NCI-H510A treated with DMSO at 0.1 percent for 48 hours (cell line): ENCODE results near the gene BOK.
"Not testable (repeated sequence)": the region's sequence is repeated elsewhere in the genome, so short reads cannot be mapped to it uniquely, and the experiment has no call there.

ENCODE experiments used
- DNase-seq: peaks from one replicate; lab custom pipeline; 2025; lab: John Stamatoyannopoulos, UW

BOK gene

DNA sequence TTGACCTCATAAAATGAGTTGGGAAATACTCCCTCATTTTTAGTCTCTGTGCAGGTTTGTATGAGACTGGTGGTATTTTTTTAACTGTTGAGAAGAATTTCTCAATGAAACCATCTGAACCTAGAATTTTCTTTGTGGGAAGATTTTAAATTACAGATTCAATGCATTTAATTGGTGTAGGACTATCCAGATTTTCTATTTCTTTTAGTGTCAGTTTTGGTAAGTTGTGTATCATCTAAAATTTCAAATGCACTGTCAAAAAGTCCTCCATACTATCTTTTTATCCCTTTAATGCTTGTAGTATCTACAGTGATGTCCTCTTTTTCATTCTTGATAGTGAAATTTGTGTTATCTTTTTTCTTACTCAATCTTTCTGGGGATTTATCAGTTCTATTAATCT lies 1.8 kb upstream of the BOK start:
- DNase-seq = no peak

DNA sequence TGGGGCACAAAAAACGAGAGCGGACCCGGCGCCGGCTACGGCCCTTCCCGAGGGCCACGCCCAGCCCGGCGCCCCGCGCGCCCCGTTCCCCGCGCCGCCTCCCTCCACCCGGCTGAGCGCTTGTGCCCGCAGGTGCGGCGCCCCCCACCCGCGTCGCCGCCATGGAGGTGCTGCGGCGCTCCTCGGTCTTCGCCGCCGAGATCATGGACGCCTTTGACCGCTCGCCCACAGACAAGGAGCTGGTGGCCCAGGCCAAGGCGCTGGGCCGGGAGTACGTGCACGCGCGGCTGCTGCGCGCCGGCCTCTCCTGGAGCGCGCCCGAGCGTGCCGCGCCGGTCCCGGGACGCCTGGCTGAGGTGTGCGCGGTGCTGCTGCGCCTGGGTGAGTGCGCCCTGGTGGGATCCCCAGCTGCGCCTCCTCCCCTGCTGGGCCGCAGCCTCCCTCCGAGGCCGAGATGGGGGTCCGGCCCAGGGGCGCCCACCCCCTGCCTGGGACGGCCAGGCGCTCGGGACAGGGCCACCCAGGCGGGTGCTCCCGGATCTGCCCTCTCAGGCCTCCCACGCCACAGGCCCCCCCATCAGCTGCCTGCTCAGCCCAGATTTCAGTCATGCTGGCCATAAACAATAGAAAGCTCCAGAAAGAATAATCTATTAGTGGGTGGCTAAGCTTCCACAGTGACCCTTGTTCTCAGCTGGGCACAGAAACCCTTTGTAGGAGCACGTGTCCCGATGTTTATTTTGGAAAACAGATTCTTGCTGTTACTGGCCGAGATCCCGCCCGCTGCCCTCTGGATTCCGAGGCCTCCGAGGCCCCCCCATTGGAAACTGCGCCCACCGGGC lies 997 bp downstream of the BOK start:
- no peak for DNase-seq

DNA sequence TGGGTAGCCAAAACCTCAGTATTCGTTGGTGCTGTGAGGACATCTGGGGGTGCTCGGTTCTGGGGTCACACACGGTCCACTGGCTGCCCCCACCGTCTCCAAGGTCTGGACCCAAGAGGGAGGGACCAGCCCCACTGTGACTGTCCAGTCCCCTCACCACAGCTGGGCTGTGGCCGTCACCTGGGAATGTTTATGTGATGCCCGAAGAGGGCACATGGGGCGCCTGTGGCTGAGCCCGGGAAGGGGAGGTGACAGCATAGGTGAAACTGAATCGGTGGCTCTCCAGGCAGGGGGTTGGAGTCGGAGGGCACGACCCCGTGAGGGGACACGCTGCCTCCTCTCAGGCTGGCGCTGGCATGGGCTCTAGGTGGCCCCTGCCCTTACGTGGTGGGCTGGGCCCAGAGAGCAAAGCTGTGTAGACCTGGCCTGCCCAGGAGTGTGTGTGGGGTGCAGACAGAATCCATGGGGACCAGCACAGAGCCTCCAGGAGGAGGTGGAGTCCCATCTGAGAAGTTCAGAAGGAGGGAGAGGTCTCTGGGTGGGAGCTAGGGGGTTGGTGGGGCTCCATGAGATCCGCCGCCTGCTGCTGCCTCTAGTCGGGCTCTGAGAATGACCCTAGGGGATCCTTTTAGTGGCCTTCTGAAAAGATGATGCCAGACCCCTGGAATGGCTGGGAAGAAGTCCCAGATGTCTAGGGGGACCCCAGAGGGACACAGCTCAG lies 1.8 kb downstream of the BOK start:
- DNase-seq = no peak

DNA sequence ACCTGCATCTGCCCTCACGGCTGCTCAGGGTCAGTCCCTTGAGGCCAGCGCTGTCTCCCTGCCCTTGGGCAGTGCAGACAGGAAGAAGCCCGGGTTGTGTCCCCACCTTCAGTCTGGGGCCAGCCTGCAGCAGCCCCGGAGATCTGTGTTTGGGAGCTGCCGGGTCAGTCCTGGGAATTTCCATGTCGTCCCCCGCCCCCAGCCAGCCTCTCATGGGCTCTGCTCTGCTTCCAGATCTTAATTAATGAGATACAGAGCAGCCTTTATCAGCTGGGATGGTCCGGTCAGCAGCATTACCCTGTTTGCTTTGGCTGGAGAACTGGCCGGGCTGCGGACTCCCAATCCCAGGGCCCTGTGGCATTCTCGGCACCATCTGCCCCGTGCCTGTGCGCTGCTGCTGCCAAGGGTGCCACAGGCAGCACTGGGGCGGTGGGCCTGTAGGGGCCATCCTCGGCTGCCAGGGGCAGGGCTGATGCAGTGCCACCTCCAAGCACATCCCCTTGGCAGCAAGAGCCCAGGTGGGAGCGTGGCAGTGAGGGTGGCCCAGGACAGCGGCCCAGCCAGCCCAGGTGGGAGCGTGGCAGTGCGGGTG lies 2.4 kb downstream of the BOK start:
- no peak for DNase-seq

DNA sequence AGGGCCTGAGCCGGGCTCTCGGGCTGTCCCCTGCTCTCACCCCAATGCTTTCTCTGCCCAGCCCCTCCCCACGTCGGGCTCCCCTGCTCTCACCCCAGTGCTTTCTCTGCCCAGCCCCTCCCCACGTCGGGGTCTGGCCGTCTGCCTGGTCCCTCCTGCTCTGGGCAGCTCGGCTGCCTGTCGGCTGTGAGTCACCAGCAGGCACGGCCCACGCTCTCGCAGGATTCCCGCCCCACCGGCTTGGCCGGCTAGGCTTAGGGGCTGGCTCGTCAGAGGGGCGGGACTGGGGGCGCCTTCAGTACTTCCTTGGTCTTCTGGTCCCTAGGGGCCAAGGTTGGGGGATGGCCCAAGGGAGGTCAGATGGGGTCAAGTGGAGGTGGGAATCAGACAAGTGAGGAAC lies 3.3 kb downstream of the BOK start:
- no peak for DNase-seq

DNA sequence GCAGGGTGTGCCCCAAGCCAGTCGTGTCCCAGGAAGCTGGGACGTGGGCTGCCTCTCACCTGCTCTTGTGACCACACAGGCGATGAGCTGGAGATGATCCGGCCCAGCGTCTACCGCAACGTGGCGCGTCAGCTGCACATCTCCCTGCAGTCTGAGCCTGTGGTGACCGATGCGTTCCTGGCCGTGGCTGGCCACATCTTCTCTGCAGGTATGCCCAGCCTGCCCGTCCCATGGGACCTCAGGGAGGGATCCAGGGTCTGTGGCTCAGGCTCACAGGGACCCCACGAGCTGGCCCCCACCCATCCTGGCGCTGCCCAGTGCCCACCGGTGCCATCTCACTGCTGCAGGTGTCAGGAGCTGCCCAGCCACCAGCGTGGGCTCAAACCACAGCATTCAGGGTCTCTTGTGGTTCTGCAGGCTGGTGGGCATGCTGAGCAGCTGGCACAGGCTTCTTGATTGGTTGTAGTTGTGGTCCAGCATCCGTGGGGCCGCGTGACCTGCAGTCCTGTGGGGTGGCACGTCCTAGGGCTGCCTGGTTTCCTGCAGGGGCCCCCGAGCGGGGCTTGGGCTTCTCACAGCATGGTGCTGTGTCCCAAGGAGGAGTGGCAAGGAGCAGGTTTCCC lies 3.8 kb downstream of the BOK start:
- DNase-seq = no peak

DNA sequence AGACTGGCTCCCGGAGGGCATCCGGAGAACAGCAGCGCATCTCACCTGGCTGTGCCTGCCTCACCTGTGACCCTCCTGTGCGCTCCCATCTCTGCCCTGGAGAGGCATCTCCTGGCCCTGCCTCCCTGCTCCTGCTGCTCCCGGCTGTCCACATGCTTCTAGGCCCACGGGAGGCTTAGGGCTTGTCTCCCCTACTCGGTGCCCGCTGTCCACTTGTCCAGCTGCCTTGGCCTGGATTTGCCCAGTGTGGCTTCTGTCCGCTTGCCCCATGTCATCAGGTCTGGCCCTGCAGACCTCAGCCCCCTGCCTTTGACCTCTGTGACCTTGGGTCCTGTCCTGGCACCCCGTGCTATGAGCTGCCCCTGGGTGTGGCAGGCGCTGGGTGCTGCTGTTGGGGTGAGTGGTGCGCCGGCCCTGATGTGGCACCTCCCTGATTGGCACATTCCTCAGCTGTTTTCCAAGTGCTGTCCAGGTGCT lies 4.5 kb downstream of the BOK start:
- no peak for DNase-seq

DNA sequence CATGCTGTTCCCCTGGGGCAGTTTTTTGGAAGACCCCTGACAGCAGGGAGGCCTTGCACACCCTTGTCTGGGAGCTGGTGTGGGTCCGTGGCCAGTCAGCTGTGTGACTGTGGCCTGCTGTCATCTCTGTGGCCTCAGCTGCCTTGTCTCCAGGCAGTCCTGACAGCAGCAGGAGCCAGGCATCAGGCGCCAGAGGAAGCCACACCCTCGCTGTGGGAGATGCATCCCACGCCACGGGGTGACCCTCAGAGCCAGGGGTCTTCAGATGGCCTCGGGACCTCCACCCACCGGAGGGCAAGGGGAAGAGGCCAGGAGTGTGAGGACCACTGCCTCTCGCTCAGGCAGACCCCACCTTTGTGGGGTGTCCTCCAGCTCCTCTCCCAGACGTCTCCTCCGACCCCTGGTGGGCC lies 5.0 kb downstream of the BOK start:
- no peak for DNase-seq

DNA sequence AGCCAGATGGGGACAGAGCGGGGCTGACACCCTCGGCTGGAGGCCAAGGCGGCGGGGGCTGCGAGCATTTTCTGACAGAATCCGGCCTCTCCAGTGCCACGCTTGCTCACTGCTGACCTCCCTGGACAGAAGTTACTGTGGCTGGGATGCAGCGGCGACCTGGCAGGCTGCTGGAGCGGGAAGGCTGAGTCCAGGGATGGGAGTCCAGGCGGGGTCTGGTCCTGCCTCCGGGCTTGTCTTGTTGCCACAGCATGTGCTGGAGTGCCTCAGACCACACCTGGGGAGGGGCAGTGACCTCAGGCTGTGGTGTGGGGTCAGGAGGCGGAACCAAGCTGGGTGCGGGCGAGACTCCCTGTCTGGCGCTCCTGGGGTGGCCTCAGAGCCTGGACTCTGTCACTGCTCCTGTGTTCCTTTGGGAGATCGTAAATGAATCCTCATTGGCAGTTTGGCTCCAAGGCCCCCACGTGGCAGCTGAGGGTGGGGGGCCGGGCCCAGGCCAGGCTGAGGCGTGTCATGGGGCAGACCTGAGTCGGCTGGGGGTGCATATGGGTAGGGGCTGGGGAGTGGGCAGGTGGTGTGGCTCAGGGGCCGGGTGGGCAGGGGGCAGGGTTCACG lies 5.5 kb downstream of the BOK start:
- DNase-seq = no peak

DNA sequence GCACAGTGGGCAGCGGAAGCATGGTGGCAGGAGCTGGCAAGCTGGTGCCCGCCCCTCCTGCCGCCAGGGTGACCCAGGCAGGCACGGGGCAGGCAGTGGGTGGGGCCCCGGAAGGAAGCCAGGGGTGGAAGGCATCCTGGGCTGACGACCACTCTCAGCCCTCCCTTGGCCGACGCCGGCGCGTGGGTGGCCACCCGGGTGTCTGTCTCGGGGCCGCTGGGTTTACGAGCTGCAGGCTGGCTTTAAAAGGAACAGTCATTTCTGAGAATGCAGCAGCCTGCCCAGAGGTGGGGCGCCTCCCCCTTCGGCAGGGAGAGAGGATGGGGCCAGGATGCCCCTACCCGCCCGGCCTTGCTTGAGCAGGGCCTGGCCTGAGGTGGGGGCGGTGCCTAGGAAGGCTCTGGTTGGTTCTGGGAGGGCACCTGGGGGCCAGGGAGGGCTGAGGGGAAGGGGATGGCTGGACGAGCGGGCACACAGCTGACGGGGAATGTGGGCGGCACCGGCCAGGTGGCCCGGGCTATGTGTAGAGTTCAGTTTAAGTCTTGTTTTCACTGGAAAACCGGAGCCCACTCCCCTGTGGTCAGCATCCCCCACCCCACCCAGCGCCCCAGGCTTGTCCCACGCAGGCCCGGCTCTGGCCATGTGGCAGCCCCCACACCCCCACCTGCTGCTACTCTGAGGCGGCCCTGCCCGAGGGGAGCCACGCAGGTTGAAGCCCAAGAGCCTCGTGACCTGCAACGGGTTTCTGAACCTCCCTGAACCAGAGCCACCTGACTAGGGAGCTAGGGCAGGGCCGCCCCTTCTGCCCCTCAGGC lies 6.3 kb downstream of the BOK start:
- DNase-seq = no peak

DNA sequence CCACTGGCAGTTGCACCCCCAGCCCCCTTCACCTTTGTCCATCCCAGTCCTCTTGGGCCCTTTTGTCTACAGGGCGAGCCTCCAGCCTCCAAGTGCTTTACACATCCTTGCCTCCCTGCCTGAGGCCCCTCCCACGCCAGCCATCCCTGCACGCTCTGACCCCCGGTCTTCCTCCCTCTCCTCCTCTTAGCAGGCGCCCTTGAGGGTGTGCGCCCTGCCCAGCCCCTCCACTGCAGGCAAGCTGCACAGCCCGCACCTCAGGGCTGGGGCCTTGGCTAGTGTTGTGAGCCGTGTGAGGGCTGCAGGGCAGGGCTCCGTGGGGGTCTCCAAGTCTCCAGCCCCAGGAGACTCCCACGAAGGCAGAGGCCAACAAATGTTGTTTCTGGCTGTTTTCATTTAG lies 6.9 kb downstream of the BOK start:
- no peak for DNase-seq

DNA sequence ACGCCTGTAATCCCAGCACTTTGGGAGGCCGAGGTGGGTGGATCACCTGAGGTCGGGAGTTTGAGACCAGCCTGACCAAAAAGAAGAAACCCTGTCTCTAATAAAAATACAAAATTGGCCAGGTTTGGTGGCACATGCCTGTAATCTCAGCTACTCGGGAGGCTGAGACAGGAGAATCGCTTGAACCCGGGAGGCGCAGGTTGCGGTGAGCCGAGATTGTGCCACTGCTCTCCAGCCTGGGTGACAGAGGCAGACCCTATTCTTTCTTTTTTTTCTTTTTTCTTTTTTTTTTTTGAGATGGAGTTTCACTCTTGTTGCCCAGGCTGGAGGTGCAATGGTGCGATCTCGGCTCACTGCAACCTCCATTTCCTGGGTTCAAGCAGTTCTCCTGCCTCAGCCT lies 7.5 kb downstream of the BOK start:
- not testable (repeated sequence) for DNase-seq

DNA sequence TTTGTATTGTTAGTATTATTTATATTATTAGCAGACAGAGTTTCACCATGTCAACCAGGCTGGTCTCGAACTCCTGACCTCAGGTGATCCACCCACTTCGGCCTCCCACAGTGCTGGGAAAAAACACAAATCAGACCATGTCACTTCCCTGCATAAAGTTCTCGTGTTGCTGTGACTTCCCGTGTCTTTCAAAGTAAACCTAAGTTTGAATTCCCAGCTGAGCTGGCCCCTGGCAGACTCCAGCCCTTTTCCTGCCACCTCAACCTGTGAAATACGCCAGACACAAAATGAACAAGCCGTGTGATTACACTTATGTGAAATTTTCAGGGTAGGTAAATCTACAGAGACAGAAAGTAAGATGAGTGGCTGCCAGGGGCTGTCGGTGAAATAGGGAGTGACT lies 7.9 kb downstream of the BOK start:
- no peak for DNase-seq

DNA sequence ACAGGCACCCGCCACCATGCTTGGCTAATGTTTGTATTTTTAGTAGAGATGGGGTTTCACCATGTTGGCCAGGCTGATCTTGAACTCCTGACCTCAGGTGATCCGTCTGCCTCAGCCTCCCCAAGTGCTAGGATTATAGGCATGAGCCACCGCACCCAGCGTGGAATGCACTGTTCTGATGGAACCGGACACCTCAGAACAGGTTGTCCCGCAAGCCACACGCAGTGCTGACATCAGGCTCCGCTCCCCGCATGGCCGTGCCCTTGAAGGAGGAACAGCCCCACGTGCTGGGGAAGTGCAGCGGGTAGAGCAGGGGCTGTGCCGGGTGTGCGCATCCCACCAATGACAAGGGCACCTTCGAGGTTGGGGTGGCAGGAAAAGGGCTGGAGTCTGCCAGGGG lies 8.7 kb downstream of the BOK start:
- DNase-seq = not testable (repeated sequence)

DNA sequence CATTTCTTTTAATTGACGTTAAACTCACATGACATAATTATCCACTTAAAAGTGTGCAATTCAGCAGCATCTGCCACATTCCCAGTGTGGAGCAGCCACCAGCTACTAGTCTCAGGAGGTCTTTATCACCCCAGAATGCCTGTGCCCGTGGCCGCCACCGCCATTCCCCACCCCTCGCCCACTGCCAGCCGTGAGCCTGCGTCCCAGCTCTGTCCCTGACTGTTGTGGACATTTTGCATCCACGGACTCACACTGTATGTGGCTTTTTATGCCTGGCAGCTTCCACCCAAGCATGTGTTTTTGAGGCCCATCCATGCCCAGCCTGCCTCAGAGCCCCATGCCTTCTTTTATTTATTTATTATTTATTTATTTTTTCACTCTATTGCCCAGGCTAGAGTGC lies 9.2 kb downstream of the BOK start:
- no peak for DNase-seq

DNA sequence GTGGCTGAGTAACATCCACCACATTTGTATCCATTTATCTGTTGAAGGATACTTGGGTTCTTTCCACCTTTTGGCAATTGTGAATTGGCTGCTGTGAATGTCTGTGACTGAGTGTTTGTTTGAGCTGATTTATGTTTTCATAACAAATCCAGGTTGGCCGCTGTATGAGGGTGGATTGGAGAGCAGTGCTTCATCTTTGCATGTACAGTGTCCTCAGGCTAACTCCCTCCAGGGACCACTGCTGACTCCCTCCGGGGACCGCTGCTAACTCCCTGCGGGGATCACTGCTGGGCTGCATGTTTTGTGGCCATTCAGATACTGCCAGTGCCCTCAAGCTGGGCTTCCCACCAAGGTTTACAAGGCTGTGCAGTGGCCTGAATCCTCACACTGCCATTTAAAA lies 10.2 kb downstream of the BOK start:
- DNase-seq = no peak

DNA sequence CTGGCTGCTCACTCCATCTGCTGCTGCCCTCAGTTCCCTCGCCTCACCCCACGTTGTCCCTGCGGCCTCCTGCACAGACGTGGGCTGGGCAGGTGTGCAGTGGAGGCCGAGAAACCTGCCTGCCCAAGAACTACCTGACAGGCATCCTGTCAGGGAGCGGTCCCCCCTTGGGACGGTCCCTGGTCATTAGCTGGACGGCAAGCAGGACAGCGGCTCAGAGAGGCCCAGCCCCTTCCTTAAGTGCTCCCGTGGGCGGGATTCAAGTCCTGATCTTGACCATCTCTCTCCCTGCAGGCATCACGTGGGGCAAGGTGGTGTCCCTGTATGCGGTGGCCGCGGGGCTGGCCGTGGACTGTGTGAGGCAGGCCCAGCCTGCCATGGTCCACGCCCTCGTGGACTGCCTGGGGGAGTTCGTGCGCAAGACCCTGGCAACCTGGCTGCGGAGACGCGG lies 11.3 kb downstream of the BOK start:
- DNase-seq = no peak

DNA sequence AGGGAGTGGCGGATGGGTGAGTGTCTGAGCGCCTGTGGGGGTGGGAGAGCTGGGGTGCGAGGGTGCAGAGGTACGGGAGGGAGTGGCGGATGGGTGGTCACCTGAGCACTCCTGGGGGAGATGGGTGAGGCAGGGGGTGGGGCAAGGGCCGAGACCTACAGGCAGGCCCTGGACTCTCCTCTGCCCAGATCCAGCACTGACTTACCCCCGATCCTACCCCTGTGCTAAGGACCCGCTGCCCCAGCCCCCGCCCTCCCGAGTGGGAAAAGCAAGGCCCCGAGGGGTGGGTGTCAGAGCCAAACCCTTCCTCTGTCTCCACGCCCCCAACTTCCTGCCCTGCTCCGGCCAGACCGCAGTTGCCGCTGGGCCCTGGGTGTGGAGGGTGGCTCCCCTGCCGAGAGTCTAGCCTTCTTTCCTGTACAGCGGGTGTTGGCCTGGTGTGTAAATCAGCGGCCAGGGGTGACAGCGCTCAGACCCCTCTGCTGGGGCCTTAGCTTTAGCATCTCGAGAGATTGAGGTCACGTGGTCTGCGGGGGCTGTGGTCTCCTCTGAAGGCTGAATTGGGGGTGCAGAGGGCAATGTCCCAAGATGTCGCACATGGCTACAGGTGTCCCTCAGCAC lies 12.5 kb downstream of the BOK start:
- DNase-seq = no peak

DNA sequence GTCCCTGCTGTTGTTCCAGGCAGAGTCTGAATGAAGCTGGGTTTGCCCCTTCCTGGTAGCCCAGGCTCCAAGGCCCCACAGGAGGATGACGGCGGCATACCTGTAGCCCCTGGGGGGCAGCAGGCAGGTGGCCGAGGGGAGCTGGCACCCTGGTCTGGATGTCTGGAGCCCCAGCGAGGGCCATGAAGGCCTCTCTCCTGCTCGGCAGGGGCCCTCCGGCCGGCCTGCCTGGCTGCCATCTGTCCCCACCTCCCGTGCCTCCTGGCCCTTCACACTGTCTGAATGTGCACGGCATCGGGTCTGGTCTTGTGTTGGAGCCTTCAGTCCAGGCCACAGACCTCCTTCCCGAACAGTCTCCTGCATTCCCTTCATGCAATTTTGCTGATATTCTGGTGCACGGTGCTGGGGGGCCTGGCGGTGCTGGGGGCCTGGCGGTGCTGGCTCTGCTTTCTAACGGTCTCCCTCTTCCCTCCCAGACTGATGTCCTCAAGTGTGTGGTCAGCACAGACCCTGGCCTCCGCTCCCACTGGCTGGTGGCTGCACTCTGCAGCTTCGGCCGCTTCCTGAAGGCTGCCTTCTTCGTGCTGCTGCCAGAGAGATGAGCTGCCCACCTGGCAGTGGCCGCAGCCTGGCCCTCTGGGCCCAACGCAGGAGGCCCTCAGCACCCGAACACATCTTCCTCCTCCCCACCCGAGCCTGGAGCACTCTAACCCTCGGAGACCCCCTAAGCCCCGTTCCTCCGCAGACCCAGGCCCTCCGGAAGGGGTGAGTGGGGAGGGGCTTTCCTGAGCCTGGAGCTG lies 13.5 kb downstream of the BOK start:
- DNase-seq = no peak
